Neuronal stem cell (in vitro differentiated cells): ENCODE results near the gene SPINT4.
A peak's percentile ranks its signal among the peaks of the same experiment; 100 is the strongest.

ENCODE experiments used
- DNase-seq: peaks from one replicate; pipeline ENCODE4 v3.0.0-alpha.2; 2013; ENCODE audit warnings: low spot score
- H2AFZ ChIP-seq: one replicate; pipeline ENCODE4 v1.6.1; 2013; ENCODE audit warnings: mild to moderate bottlenecking, low read length, inconsistent platforms
- H2AK5ac ChIP-seq: 2 replicates; pipeline ENCODE4 v1.6.1; 2013; ENCODE audit warnings: low read depth, mild to moderate bottlenecking, inconsistent platforms, low read length, moderate library complexity, mixed read lengths
- H2BK120ac ChIP-seq: 2 replicates; pipeline ENCODE4 v1.6.1; 2013; ENCODE audit warnings: low read depth, mild to moderate bottlenecking, inconsistent platforms, low read length, moderate library complexity, mixed read lengths
- H2BK12ac ChIP-seq: one replicate; pipeline ENCODE4 v1.6.1; 2013; ENCODE audit warnings: low read length, inconsistent platforms
- H2BK15ac ChIP-seq: 2 replicates; pipeline ENCODE4 v1.6.1; 2013; ENCODE audit warnings: mild to moderate bottlenecking, low read length, inconsistent platforms, mixed read lengths
- H2BK5ac ChIP-seq: one replicate; pipeline ENCODE4 v1.6.1; 2013; ENCODE audit warnings: inconsistent platforms, mild to moderate bottlenecking, low read length, moderate library complexity
- H3K14ac ChIP-seq: one replicate; pipeline ENCODE4 v1.6.1; 2013; ENCODE audit warnings: low read length, inconsistent platforms
- H3K18ac ChIP-seq: 2 replicates; pipeline ENCODE4 v1.6.1; 2013; ENCODE audit warnings: low read length, inconsistent platforms
- H3K23ac ChIP-seq: 2 replicates; pipeline ENCODE4 v1.6.1; 2013; ENCODE audit warnings: low read depth, mild to moderate bottlenecking, mixed read lengths, low read length, inconsistent platforms; ENCODE audit not compliant: poor library complexity
- H3K27ac ChIP-seq: replicated peaks from 3 replicates; pipeline ENCODE4 v1.5.1; 2013; ENCODE audit warnings: low read length, inconsistent platforms
- H3K27me3 ChIP-seq, 3 experiments: 2 replicates each; pipeline ENCODE4 v1.6.1; 2013; ENCODE audit warnings: low read length in 3 of 3, mild to moderate bottlenecking in 2 of 3, inconsistent platforms in 1 of 3, low read depth in 1 of 3, mixed read lengths in 1 of 3, moderate library complexity in 1 of 3; ENCODE audit not compliant: control insufficient read depth in 3 of 3, insufficient read depth in 3 of 3
- H3K36me3 ChIP-seq, 2 donors: replicated peaks in 1 of 2; 2 replicates each; pipeline ENCODE4 v1.6.1; 2013; ENCODE audit warnings: low read length in 2 of 2; ENCODE audit not compliant: control insufficient read depth in 2 of 2, insufficient read depth in 2 of 2
- H3K4ac ChIP-seq: 2 replicates; pipeline ENCODE4 v1.6.1; 2013; ENCODE audit warnings: inconsistent platforms, mild to moderate bottlenecking, low read length, moderate library complexity
- H3K4me1 ChIP-seq, 2 donors: 1 replicate in 1 of 2; 2 replicates in 1 of 2; pipeline ENCODE4 v1.6.1; 2013; ENCODE audit warnings: low read length in 2 of 2, low read depth in 1 of 2; ENCODE audit not compliant: control insufficient read depth in 2 of 2, insufficient read depth in 1 of 2
- H3K4me2 ChIP-seq: one replicate; pipeline ENCODE4 v1.6.1; 2013; ENCODE audit warnings: mild to moderate bottlenecking, low read length, inconsistent platforms; ENCODE audit not compliant: insufficient read depth, poor library complexity, severe bottlenecking
- H3K4me3 ChIP-seq, 2 donors: 2 replicates each; pipeline ENCODE4 v1.5.1; 2013; ENCODE audit warnings: low read length in 2 of 2, mild to moderate bottlenecking in 2 of 2, inconsistent platforms in 1 of 2, moderate library complexity in 1 of 2
- H3K79me1 ChIP-seq: one replicate; pipeline ENCODE4 v1.6.1; 2013; ENCODE audit warnings: low read depth, mild to moderate bottlenecking, inconsistent platforms, low read length, moderate library complexity
- H3K9ac ChIP-seq: one replicate; pipeline ENCODE4 v1.6.1; 2013; ENCODE audit warnings: mild to moderate bottlenecking, low read depth, low read length, inconsistent platforms; ENCODE audit not compliant: poor library complexity
- H3K9me3 ChIP-seq, 2 donors: replicated peaks in 1 of 2; 2 replicates each; pipeline versions ENCODE3 to v1.6.1; 2013; ENCODE audit warnings: low read length in 2 of 2, mild to moderate bottlenecking in 2 of 2, inconsistent platforms in 1 of 2, low read depth in 1 of 2, mixed read lengths in 1 of 2, moderate library complexity in 1 of 2; ENCODE audit not compliant: control insufficient read depth in 2 of 2, insufficient read depth in 1 of 2
- H4K8ac ChIP-seq: one replicate; pipeline ENCODE4 v1.6.1; 2013; ENCODE audit warnings: low read depth, mild to moderate bottlenecking, inconsistent platforms, low read length, moderate library complexity
- H4K91ac ChIP-seq: one replicate; pipeline ENCODE4 v1.6.1; 2013; ENCODE audit warnings: low read length, low read depth, mild to moderate bottlenecking, inconsistent platforms; ENCODE audit not compliant: poor library complexity
- WGBS, 2 donors: extraction: QIAGEN DNeasy Blood & Tissue Kit; methylation state at CpG; one replicate each; pipeline ENCODE4 v1.1.7; 2013; ENCODE audit warnings: missing lambda C conversion rate in 2 of 2, mixed read lengths in 1 of 2; ENCODE audit not compliant: insufficient read length in 2 of 2, insufficient replicate concordance in 1 of 2; ENCODE audit errors: extremely low coverage in 2 of 2; 5-methylcytosine and 5-hydroxymethylcytosine counted together

The SPINT4 gene

DNA sequence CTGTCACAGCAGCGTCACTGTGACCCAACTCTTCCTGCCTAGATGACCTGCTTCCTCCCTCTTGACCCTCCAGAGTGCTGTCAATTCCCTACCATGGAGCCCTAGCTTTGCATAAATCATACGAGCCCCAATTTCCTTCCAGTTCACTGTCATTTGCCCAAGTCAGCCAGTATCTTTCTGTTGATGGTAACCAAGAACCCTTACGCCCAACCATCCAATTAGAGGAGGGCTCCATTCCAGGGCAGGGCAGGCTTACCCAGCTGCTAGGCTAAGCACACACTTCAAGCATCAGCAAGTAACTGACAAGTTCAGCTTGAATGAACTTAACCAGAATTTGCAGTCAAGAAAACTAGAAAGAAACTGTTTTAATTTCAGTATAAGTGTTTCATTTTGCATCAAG is 43.8 kb downstream of the SPINT4 start:
- H3K36me3 ChIP-seq: no peaks in the 10 kb centered on the region
- H4K91ac ChIP-seq: no peak overlapping the region
- H2BK15ac ChIP-seq: no peak overlapping the region
- no peak overlapping the region for H3K9ac ChIP-seq
- no peak overlapping the region for H2AK5ac ChIP-seq
- no CpG with 5 or more reads among the region's 3 CpGs for WGBS, 2 donors
- H3K4me2 ChIP-seq: no peak overlapping the region
- H3K27ac ChIP-seq: no peak overlapping the region
- peaks cover 0 to 2% of the 10 kb centered on the region in 2 donors for H3K4me1 ChIP-seq
- no peak overlapping the region for H2BK12ac ChIP-seq
- DNase-seq: no peak
- no peak overlapping the region for H3K14ac ChIP-seq
- H4K8ac ChIP-seq: no peak overlapping the region
- H3K27me3 ChIP-seq: peaks cover 0 to 11% (median 0%) of the 10 kb centered on the region in 3 experiments
- no peak overlapping the region for H2BK5ac ChIP-seq
- H3K18ac ChIP-seq: no peak overlapping the region
- no peak overlapping the region for H3K23ac ChIP-seq
- H3K4me3 ChIP-seq: no peak overlapping the region
- H3K79me1 ChIP-seq: no peaks in the 10 kb centered on the region
- H3K9me3 ChIP-seq: no peaks in the 10 kb centered on the region
- H2AFZ ChIP-seq: no peak overlapping the region
- H2BK120ac ChIP-seq: no peak overlapping the region
- no peak overlapping the region for H3K4ac ChIP-seq

GRCh38 chr20:45768479-45768878 is 46.3 kb downstream of the SPINT4 start:
- Histone ChIP-seq H3K4me3 (no peak overlapping the region), H2BK5ac (no peak overlapping the region), H3K4me2 (no peak overlapping the region), H3K27me3 (peaks cover 0 to 11% (median 0%) of the 10 kb centered on the region in 3 experiments), H3K79me1 (no peaks in the 10 kb centered on the region), H3K23ac (no peak overlapping the region), H3K9me3 (no peaks in the 10 kb centered on the region), H3K36me3 (no peaks in the 10 kb centered on the region), H3K4ac (no peak overlapping the region), H4K91ac (no peak overlapping the region), H2BK120ac (no peak overlapping the region), H2AFZ (no peak overlapping the region), H3K4me1 (peaks cover 3 to 6% of the 10 kb centered on the region in 2 donors), H3K9ac (no peak overlapping the region), H2AK5ac (no peak overlapping the region), H2BK15ac (no peak overlapping the region), H3K27ac (no peak overlapping the region), H3K18ac (no peak overlapping the region), H4K8ac (no peak overlapping the region), H3K14ac (no peak overlapping the region), H2BK12ac (no peak overlapping the region)
- no peak for DNase-seq

GRCh38 chr20:45771182-45771759 is 49.1 kb downstream of the SPINT4 start:
- H3K18ac ChIP-seq: peak overlapping the region; percentile 98
- H4K8ac ChIP-seq: peak overlapping the region; percentile 99
- DNase-seq: peak; percentile 90
- H3K9me3 ChIP-seq: no peaks in the 10 kb centered on the region
- peak overlapping the region; percentile 63 for H3K9ac ChIP-seq
- H2AK5ac ChIP-seq: peak overlapping the region; percentile 79
- H3K4me3 ChIP-seq: no peak overlapping the region
- peak overlapping the region; percentile 83 for H4K91ac ChIP-seq
- H3K27me3 ChIP-seq: peaks cover 0 to 8% (median 0%) of the 10 kb centered on the region in 3 experiments
- no peak overlapping the region for H3K14ac ChIP-seq
- H2BK5ac ChIP-seq: peak overlapping the region; percentile 92
- H2BK12ac ChIP-seq: peak overlapping the region; percentile 93
- WGBS, 2 donors: no CpG with 5 or more reads among the region's 5 CpGs
- H2AFZ ChIP-seq: peak overlapping the region; percentile 94
- H2BK120ac ChIP-seq: no peak overlapping the region
- H3K4me1 ChIP-seq: peaks cover 3 to 8% of the 10 kb centered on the region in 2 donors
- no peak overlapping the region for H3K4me2 ChIP-seq
- H3K79me1 ChIP-seq: no peaks in the 10 kb centered on the region
- no peak overlapping the region for H3K23ac ChIP-seq
- peak overlapping the region; percentile 97 for H2BK15ac ChIP-seq
- no peak overlapping the region for H3K4ac ChIP-seq
- H3K36me3 ChIP-seq: no peaks in the 10 kb centered on the region
- no peak overlapping the region for H3K27ac ChIP-seq

- no peak overlapping the region for H2AFZ ChIP-seq
- no peaks in the 10 kb centered on the region for H3K9me3 ChIP-seq
- H3K36me3 ChIP-seq: no peaks in the 10 kb centered on the region
- DNase-seq: no peak
- no peak overlapping the region for H3K4me2 ChIP-seq
- no CpG with 5 or more reads among the region's 3 CpGs for WGBS, 2 donors
- H4K8ac ChIP-seq: no peak overlapping the region
- H2BK15ac ChIP-seq: no peak overlapping the region
- peaks cover 0 to 8% (median 0%) of the 10 kb centered on the region in 3 experiments for H3K27me3 ChIP-seq
- H4K91ac ChIP-seq: no peak overlapping the region
- H2BK5ac ChIP-seq: no peak overlapping the region
- H3K79me1 ChIP-seq: no peaks in the 10 kb centered on the region
- H2BK120ac ChIP-seq: no peak overlapping the region
- H3K14ac ChIP-seq: no peak overlapping the region
- H2AK5ac ChIP-seq: no peak overlapping the region
- H3K4me1 ChIP-seq: peaks cover 3 to 8% of the 10 kb centered on the region in 2 donors
- no peak overlapping the region for H2BK12ac ChIP-seq
- no peak overlapping the region for H3K23ac ChIP-seq
- no peak overlapping the region for H3K9ac ChIP-seq
- no peak overlapping the region for H3K27ac ChIP-seq
- H3K4ac ChIP-seq: no peak overlapping the region
- H3K18ac ChIP-seq: no peak overlapping the region
- no peak overlapping the region for H3K4me3 ChIP-seq
Observed at GRCh38 chr20:45772693-45773092, 50.5 kb downstream of the SPINT4 start.
